Activated B cell treated with CpG ODN at 0.5 μM for 24 hours (primary cell): ENCODE measurements around the gene MYRIP. TPM values are rescaled to one million over a fixed set of nuclear protein-coding genes. Genes with fewer than 3 reads are reported as not detected.

Experiments
- ATAC-seq: fragments of 200-7000 bp; cut with Tn5 transposase; one replicate; pipeline ENCODE4 v1.10.0; 2021; ENCODE audit warnings: low read depth, mild to moderate bottlenecking, moderate library complexity
- CTCF ChIA-PET: fragments of 350-600 bp; sonication (Branson Sonifier 250); formaldehyde crosslinking; loops from one replicate; lab custom pipeline; 2021; ENCODE audit warnings: antibody characterized with exemption; lab: Charles Lee
- POLR2A ChIA-PET: fragments of 350-600 bp; sonication (Branson Sonifier 250); formaldehyde crosslinking; loops from one replicate; lab custom pipeline; 2021; ENCODE audit warnings: antibody characterized with exemption; lab: Charles Lee
- DNase-seq: peaks from one replicate; pipeline ENCODE4 v3.0.0; 2022
- H3K27ac Mint-ChIP-seq: one replicate; pipeline ENCODE4 v1.8.0; 2020; ENCODE audit warnings: mixed read lengths
- H3K27me3 Mint-ChIP-seq: one replicate; pipeline ENCODE4 v1.8.0; 2021; ENCODE audit warnings: mixed read lengths
- H3K36me3 Mint-ChIP-seq: one replicate; pipeline ENCODE4 v1.8.0; 2021; ENCODE audit warnings: low read depth, mixed read lengths
- H3K4me1 Mint-ChIP-seq: one replicate; pipeline ENCODE4 v1.8.0; 2021; ENCODE audit warnings: mixed read lengths
- H3K4me3 Mint-ChIP-seq: one replicate; pipeline ENCODE4 v1.8.0; 2020; ENCODE audit warnings: mild to moderate bottlenecking, mixed read lengths
- H3K9me3 Mint-ChIP-seq: one replicate; pipeline ENCODE4 v1.8.0; 2020; ENCODE audit warnings: mixed read lengths
- intact Hi-C: fragments of 100-400 bp; cut with micrococcal nuclease; formaldehyde crosslinking; loops from one replicate; pipeline ENCODE4 v1.15.1; 2024
- total RNA-seq: library from RNA; stranded (reverse); gene quantifications from 2 replicates; pipeline ENCODE4 v1.2.3, GENCODE V29; 2022
- TF ChIP-seq, protein P1 (sequence below): fragments of 200-600 bp; IDR thresholded peaks from one replicate; pipeline ENCODE4 v1.8.0; 2022; ENCODE audit warnings: antibody characterized with exemption, mild to moderate bottlenecking

Gene MYRIP
- total RNA-seq, 1 donor from 2014 or later: 0.20 TPM

DNA sequence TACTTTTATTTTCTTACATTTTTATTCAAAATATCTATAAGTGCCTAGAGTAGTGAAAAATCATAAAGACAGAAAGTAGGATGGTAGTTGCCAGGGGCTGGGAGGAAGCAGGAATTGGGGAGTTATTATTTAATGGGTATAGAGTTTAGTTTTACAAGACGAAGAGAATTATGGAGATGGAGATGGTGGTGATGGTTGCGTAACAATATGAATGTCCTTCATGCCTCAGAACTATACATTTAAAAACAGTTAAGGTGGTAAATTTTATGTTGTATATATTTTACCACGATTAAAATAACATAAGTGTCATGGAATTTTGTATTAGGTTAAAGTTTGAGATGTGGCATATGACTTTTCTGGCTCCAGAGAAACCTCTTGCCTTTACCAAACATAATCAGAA, 171.4 kb downstream of the MYRIP start:
- Mint-ChIP-seq H3K36me3 (no peaks in the 10 kb centered on the region), H3K27ac (no peak overlapping the region), H3K9me3 (no peaks in the 10 kb centered on the region), H3K4me3 (no peak overlapping the region), H3K4me1 (no peaks in the 10 kb centered on the region), H3K27me3 (no peaks in the 10 kb centered on the region)
- ChIA-PET POLR2A (no interaction called here), CTCF (no interaction called here)
- ATAC-seq (no peak), DNase-seq (no peak)
- TF ChIP-seq, protein P1, sequence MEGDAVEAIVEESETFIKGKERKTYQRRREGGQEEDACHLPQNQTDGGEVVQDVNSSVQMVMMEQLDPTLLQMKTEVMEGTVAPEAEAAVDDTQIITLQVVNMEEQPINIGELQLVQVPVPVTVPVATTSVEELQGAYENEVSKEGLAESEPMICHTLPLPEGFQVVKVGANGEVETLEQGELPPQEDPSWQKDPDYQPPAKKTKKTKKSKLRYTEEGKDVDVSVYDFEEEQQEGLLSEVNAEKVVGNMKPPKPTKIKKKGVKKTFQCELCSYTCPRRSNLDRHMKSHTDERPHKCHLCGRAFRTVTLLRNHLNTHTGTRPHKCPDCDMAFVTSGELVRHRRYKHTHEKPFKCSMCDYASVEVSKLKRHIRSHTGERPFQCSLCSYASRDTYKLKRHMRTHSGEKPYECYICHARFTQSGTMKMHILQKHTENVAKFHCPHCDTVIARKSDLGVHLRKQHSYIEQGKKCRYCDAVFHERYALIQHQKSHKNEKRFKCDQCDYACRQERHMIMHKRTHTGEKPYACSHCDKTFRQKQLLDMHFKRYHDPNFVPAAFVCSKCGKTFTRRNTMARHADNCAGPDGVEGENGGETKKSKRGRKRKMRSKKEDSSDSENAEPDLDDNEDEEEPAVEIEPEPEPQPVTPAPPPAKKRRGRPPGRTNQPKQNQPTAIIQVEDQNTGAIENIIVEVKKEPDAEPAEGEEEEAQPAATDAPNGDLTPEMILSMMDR: no peak
- intact Hi-C loops: no loop called here

- no peak for DNase-seq
- Mint-ChIP-seq H3K27ac (no peak overlapping the region), H3K36me3 (no peaks in the 10 kb centered on the region), H3K9me3 (no peaks in the 10 kb centered on the region), H3K4me3 (no peak overlapping the region), H3K27me3 (no peaks in the 10 kb centered on the region), H3K4me1 (no peaks in the 10 kb centered on the region)
- ChIA-PET CTCF (no interaction called here), POLR2A (no interaction called here)
- intact Hi-C loops: no loop called here
- no peak for ATAC-seq
- TF ChIP-seq, protein P1: no peak
Observed at GRCh38 chr3:39981547-39982184, 172.3 kb downstream of the MYRIP start.

- ChIA-PET CTCF (no interaction called here), POLR2A (no interaction called here)
- Mint-ChIP-seq H3K27ac (no peak overlapping the region), H3K4me1 (no peaks in the 10 kb centered on the region), H3K36me3 (no peaks in the 10 kb centered on the region), H3K27me3 (no peaks in the 10 kb centered on the region), H3K9me3 (peaks cover 3% of the 10 kb centered on the region), H3K4me3 (no peak overlapping the region)
- intact Hi-C loops: no loop called here
- TF ChIP-seq, protein P1: no peak
- ATAC-seq (no peak), DNase-seq (no peak)
Observed at GRCh38 chr3:39982665-39983357, 173.4 kb downstream of the MYRIP start.

DNA sequence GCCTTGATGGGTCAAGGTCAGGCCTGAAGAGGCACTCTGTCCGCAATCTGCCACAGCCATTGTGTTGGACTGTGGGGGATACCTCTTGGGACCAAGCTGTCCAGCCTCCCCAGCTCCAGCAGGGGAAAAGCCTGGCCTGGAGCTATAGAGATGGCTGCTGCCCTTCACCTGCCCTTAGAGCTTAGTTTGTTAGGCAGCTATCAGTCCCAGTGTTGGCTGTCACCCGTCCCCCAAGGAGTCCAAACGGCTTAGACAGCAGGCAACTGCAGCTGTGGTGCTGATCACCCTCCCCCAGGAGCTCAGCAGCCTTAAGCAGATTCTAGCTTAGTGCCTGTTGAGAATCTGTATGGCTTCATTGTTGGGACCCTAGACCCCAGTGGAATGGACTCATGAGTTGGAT, 180.3 kb downstream of the MYRIP start:
- Mint-ChIP-seq H3K27me3 (peaks cover 9% of the 10 kb centered on the region), H3K36me3 (no peaks in the 10 kb centered on the region), H3K4me3 (no peak overlapping the region), H3K9me3 (peaks cover 3% of the 10 kb centered on the region), H3K4me1 (no peaks in the 10 kb centered on the region), H3K27ac (no peak overlapping the region)
- DNase-seq (no peak), ATAC-seq (no peak)
- ChIA-PET CTCF (no interaction called here), POLR2A (no interaction called here)
- intact Hi-C loops: loop anchor here (2.0 kb wide), 1 partner anchor 283 kb away; no protein-coding TSS in a partner anchor
- TF ChIP-seq, protein P1: no peak

DNA sequence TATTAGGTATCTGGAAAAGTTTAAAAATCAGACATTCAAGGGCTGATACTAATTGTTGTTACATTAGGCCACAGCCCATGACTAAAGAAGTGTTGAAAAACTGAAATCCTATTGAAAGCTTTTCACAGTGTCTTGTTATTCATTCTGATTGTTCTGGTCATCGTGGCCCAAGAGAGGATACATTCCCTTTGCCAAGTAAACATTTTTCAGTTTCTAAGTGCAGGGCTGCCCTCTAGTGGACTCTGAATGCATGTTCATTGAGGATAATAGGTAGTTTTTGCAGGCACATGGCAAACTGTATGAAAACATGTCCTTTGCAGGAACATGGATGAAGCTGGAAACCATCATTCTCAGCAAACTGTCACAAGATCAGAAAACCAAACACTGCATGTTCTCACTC, 181.1 kb downstream of the MYRIP start:
- peaks cover 7% of the 10 kb centered on the region for H3K9me3 Mint-ChIP-seq
- intact Hi-C loops: loop anchor here (2.0 kb wide), 1 partner anchor 284 kb away; no protein-coding TSS in a partner anchor
- POLR2A ChIA-PET: no interaction called here

More for the DNA sequence above, 181.1 kb downstream of the MYRIP start:
- CTCF ChIA-PET: no interaction called here
- TF ChIP-seq, protein P1: no peak
- Mint-ChIP-seq H3K4me3 (no peak overlapping the region), H3K27me3 (peaks cover 9% of the 10 kb centered on the region), H3K4me1 (no peaks in the 10 kb centered on the region), H3K27ac (no peak overlapping the region), H3K36me3 (no peaks in the 10 kb centered on the region)
- DNase-seq (no peak), ATAC-seq (no peak)
